ENCODE measurements around the gene ATP10A.

Gene ATP10A

DNA sequence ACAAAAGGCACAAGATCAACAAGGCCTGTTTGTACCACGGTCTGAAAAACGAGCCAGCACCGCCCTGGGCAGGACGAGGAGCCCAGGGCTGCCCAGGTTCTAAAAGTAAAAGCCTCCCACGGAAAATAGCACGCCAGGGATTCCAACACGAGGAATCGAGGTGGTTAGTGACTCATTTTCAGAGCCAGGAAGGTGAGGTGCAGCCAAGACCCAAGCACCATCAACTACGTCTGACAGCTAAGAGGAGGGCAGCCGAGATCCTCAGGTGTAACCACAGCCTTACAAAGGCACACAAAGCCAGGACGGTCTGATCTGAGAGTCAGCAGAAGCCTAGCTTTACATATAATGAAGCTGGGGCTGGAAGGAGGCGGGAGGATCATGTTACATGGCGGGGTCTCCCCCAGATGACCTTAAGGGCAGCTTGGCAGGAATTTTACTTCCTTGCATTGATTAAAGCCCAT, 52.5 kb downstream of the ATP10A start:
- no peak for DNase-seq

DNA sequence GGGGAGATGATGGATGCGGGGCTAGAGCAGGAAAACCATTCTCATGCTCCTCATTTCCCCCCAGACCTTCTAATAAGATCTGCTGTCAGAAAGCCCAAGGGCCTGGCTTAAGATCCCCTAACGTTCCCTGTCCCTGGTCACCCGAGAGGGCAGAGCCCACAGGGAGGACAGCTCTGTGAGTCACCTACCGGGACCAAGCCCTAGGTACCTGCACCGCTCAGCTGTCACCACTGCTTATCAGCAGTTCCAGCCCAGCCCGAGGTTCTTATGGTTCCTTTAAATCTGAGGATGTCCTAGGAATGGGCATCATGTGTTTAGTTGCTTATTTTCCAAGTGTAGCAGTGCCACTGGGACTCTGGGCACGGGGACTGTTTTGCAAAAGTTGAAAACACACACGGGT, 53.0 kb downstream of the ATP10A start:
- DNase-seq = no peak

DNA sequence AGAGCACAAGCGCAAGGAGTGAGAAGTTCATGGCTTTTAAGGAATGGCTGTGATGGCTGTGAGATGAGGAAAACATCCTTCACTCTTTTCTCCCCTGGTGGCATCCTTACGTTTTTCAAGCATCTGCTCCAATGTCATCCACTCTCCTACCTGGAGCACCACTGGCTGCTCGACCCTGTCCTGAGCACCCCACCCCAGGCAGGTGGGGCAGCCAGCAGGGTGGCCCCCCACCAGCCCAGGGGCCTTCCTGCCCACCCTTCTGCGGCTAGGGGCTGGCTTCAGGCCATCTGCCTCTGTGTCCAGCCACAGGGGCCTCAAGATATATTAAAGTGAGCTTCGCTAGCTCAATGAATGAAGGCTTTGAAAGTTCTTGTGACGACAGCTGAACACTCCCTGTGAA, 56.1 kb downstream of the ATP10A start:
- no peak for DNase-seq

DNA sequence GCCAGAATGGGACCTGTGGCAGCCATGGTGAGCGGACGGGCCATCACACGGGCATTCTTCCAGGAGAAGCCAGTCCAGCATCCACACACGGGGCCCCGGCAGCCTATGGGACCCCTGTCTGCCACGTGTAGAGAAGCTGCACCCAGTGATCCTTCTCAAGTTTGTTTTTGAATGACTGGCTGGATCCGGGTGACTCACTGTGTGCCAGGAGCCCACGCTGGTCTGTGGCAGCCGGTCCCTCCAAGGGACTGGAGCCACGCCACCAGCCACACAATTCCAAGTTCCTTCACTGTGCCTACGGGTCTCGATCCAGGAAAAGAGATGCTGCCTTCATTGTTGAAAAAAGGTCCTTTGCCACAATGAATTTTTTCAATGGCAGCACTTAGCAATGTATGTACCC, 58.1 kb downstream of the ATP10A start:
- DNase-seq = no peak

DNA sequence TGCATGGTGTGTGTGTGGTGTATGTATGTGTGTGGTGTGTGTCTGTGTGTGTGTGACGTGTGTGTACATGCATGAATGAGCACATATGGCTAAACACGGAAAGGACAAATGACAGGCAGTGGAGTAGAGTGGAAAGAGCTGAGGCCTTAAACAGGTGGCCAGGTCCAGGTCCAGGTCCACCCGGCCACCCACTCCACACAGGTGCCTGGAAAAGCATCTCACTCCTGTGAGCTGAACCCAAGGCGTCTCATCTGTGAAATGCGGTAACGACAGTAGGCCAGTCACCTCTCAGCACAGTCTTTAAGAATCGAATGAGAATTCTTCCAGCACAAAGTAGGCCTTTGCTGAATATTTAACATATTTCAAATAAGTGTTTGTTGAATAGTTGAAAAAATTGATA, 58.7 kb downstream of the ATP10A start:
- no peak for DNase-seq

DNA sequence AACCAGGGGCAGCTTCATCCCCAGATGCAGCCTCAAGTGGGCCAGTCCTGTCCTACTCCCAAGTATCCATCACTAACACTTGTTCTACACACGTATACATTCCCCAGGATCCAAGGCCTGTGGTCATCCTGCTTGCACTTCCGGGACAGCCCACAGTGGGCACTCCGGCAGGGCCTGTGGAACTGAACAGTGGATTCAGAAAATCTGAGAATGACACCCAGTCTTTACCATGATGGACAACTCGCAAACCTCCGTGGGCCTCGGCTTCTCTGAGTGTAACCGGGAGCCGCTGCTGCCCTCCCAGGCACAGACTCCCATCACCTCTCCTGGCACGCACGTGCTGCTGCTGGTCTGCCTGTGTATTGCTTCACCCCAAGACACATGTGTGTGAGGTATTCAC, 59.6 kb downstream of the ATP10A start:
- DNase-seq = no peak

DNA sequence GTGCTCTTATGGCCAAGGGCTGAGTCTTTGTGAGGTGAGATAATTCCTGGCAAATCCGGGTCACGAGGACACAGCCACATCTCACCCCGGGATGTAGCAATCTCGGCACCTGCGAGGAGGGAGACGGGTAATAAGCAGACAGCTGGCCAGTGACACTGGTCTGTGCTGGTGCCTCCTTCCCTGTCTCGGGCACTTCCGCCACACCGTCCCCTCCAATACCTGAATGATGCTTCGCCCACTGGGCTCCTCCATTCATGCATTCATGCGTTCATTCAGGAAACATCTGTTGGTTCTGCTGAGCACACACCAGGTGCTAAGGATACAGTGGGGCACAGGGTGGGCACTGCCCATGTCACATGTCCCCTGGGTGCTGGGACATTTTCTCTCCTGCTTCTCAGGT, 60.1 kb downstream of the ATP10A start:
- no peak for DNase-seq

DNA sequence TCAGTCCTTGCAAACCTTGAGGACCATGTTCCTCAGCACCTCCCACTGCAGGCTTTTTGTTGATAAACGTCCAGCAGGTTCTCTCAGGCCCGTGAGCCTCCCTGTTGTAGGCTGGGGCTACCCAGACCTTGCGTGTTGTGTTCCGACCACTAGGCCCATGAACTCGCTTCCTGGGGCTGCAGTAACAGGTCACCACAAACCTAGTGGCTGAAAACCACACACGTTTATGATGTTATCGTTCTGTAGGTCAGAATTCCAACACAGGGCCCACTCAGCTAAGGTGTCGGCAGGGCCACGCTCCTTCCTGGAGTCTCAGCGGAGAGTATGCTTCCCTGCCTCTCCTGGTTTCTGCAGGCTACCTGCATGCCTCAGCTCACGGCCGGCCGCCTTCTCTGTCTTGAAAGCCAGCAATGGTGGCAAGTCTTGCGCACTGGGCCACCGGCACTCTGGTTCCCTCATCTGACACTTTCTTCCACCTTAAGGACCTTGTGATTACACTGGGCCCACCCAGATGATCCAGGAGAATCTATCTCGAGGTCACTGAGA, 60.8 kb downstream of the ATP10A start:
- no peak for DNase-seq

DNA sequence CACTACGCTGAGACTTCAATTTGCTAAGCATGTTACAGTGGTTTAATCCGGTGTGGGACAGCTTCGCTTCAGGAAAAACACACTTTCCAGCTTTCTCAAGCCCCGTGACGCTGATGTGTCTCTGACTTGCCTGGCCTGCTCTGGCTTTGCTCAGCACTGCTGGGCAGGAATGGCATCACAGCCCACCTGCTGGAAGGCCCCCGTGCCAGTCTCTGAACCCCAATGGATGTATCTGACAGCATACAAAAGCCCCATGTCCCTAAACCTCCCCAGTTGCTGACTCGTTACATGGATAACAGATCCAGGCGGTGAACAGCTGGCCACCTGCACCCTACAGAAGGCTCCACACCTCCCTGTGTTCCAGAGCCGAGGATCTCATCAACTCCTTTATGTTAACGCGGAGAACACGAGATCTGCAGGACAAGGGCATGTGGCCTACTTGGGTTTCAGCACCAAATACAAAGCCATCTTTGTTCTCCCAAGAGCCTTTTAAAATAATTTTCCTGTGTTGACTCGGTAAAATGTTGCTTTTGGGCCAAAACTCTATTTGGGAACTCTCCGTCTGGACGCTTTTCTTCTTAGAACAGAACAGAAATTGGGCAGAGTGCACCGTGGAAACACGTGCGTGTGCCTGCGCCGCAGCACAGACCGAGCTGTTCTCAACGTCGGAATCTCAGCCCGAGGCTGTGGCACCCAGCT, 61.4 kb downstream of the ATP10A start:
- no peak for DNase-seq

DNA sequence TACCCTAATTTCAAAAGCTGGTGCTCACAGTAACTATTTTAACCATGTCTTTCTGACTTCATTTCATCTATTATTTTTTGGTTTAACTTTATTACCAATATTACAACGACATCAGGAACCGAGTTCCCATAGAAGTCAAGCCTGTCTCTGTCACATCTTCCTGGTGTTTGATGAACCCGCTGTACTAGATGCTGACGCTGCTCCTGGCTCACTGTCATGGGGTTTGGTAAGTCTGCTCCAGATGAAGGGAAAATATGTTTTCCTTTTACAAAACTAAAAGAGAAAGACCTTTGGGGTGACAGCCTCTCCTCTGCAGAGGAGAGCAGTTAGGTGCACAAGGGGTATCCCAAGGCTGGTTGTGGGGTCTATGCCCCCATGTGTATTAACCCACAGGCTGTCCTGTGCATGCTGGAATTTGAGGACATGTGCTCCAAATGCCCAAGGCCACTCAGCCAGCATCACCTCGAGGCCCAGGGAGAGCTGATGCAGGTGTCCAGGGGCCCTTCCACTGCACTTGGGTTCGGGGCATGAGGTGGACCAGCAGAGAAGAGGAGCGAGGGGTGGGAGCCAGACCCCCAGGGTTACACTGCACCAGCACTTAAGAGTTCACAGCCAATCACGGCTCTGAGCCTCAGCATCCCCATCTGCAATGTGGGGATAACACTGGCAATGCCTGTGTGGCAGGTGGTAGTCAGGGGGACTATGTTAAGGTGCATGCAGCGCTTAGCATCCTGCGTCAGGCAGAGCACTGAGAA, 62.2 kb downstream of the ATP10A start:
- no peak for DNase-seq

DNA sequence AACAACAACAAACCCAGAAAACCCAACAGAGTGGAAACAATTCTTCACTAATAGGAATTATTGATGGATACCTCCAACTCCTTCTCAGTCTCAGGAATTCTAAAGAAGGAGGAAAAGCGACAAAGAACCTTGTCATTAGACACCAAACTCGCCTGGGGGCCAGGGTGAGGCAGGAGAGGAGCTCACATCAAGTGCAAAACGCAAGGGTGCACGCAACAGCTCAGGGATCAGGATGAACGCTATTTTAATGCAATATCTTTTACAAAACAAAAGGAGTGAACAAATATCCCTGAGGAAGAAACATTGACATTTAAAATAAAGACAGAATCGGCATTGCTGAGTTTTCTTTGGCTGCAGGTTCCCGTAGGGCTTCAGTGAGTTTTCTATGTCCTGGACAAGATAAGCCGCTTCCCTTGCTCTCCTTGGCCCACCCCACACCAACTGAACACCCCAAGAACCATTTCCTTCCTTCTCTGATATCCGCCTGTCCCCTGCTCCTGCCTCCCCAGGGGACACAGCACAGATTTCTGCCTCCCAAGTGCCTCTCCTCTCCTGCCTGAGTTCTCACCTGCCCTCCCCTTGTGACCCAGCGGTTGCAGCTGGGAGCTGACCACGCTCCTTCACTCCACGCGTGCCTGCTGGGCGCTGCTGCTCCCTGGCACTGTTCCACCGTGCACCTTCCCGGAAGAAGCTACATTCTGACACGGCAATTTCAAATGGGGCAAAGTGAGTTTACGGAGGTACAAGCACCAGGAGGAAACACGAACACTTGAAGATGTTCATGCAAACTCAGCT, 63.0 kb downstream of the ATP10A start:
- no peak for DNase-seq

DNA sequence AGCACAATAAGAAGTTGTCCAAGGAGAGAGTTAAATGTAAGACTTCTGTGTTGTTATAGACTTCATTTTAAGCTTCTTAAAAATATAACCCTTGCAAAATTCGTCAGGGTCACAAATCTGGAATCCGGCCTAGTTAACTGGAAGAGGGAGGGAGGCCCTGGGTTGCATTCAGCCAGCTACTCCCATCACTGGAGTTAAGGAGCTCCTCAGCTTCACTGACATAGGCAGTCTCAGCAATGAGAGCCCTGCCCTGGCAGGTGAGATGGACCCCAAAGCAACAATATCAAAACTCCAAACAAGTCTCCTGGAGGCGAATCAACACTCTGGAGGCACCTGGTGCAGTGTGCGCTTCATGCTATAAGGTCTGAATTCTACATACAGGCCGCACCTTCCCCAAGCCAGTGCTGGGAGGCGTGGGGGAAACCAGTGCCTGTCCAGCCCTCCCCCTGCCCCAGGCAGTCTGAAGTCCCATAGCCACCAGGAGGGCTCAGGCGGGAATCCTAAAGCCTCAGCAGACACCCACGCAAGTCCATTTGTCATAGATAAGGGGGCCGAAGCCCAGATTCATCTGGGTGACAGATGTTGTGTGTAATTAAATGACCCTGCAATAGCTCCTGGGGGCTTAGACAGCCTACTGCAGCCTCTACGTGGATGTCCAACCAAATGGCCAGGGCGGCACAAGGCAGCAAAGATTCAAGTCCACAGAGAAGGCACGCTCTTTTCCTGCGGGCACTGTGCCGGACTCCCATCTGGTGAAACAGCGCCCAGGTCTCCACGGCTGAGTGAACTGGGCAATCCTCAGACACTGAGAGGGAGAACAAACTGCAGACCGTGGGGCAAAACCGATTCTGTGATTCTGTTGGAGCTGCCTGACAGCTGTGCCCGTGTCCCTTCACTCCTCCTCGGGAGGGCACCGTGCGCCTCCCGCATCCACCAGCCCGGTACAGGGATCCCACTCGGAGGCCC, 64.9 kb downstream of the ATP10A start:
- no peak for DNase-seq

DNA sequence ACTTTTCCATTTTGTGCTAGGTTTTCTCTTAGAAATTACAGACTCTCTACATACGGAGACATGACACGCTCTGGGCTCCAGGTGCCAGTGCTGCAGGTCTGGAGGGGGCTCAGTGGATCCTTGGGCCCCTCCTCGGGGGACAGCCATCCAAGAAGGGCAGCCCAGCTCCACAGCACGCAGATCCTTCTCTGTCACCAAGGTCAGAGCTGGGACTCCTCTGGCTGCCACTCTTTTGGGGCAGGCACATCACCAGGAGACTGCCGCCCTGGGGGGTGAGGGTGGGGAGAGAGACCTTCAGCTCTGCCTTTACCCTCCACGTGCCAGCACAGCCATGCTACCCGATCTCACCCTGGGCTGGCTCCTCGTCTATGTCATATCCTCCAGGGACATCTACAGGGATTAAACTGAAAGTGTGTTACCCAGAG, 65.6 kb downstream of the ATP10A start:
- DNase-seq = no peak

DNA sequence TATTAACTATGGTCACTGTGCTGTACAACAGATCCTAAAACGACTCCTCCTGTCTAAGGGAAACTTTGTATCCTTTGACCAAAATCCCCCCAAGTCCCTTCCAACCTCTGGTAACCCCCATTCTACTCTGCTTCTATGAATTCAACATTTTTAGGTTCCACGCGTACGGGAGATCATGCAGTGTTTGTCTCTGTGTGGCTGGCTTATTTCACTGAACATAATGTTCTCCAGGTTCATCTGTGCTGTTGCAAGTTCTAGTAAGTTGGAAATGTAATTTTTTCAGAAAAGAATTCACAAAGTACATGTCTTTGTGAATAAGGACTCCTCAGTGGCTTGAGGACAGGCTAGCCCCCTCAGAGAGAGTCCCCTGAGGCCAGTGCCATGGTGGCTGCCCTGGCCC, 66.1 kb downstream of the ATP10A start:
- DNase-seq = no peak

DNA sequence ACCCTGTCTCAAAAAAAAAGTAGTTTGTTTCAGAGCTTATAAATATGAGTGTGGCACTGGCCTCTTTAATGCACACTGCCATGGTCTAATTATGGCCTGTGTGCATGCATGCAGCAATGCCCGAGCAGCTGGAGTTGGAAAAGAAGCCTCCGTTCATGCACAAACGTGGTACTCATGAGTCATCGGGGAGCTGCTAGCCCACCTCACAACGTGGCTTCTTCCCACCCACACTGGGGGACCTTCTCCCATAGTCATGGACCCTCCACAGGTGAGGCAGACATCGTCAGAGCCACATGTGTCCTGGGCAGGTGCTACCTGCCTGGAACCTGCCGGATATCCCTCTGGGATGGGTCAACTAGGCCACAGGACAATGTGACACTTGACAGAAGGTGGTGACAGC, 66.7 kb downstream of the ATP10A start:
- no peak for DNase-seq

DNA sequence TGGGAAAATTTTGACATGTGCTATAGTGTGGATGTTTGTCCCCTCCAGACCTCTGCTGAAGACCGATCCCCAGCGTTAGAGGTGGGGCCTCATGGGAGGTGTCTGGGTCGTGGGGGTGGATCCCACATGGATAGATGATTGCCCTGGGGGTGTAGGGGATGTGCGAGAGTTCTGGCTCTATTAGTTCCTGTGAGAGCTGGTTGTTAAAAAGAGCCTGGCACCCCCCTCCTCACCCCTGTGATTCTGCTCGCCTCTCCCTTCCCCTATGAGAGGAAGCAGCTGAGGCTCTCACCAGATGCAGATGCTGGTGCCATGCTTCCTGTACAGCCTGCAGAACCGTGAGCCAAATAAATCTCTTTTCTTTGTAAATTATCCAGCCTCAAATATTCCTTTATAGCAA, 67.4 kb downstream of the ATP10A start:
- no peak for DNase-seq

DNA sequence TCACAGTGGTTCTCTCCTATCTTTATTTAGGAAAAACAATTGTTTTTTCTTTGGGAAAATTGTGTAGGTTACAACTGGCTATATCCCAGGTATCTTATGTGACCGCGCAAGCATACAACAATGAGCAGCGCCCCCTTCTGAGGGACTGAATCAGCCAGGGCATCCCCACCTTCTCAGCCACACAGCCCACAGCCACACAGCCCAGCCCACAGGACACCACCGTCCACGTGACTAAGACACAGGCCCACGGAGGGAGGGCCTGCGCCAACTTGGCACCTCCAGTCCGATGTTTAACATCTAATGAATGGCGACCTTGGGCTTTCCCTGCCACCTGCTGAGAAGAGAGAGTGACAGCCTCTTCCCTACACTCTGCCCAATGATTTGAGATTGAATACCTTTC, 68.1 kb downstream of the ATP10A start:
- no peak for DNase-seq

DNA sequence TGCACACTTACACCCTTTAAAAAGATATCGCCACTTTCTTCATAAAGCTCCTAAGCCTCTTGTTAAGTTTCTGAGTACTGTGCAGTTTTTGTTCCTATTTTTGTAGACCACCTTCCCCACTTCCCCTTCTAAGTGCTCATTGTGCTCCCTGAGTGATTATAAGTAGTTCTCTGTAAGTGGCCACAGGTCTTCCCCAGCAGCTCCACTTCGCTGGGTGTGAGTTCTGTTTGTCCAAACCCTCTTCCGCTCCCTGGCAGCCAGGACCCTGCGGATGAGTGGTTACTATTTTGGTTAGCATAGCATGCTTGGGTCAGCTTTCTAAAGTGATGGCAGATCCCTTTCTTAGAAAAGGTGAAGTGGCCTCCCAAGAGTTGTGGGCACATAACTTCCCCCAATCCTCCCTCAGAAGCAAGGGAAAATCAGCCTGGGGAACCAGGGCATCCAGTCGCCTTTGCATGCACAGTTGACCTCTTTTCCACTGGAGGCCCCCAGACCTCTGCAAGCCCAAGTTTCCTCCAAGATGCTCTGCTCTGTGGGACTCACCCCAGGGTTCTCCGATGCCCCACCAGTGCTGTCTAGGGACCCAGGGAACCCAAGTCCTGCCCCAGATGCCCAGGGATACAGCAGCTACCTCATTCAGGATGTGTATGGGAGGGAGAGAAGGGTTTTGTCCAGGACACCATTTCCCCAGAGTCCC, 69.6 kb downstream of the ATP10A start:
- no peak for DNase-seq

DNA sequence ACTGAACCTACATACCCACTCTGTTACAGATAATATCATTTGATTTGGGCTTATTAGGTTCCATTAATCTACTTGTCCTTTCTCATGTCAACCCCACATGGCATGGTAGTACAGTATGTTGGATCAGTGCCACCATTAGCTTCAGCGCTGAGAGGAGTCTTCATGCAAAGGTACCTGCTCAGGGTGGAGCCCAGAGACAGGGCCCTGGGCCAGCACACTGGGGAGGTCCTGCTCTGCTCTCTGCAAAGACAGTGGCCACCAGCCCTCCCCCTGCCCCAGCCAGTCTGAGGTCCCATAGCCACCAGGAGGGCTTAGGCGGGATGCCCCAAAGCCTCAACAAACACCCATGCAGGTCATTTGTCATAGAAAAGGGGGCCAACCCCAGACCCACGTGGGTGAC, 71.0 kb downstream of the ATP10A start:
- DNase-seq = no peak

DNA sequence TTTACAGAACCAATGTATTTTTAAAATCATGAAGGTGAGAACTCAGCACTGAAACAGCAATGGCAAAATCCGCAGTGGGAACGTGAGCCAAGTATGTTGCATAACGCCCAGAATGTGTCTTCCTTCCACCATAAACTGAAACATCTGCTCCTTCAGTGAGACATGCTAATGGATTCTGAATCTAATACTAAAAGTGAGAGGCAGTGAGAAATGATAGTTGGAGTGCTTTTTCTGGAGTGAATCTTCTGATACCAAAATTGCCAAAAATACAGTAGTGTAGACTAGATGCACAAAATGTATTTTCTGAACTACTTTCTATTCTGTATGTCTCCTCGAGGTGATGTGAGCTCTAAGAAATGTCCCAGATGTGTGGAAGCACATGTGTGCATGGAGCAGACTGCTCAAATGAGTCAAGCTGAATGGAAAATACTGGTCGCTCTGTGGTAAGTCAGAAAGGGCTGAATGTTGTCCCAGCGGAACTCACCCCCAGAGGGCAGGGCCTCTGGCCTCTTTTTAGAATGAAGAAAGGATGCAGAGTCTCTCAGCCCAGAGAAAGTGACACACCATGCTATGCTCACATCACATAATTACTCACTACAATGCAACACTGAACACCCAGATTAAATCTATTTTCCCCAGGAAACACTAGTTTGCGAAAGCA, 73.0 kb downstream of the ATP10A start:
- DNase-seq = peak; percentile 54

DNA sequence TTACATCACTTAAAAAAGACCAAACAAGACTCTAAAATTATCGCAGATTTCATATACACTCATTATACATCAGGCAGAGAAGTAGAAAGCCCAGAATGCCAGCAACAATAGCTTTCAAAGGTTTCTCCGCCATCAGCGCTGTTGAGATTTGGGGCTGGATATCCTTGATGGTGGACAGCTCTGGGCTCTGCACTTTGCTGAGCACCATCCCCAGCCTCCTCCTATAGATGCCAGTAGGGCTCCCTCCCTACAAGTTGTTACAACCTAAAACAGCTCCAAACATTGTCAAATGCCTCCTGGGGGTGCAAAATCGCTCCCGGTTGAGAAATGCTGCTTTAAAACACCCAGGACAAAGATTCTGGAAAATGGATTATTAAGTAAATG, 73.5 kb downstream of the ATP10A start:
- no peak for DNase-seq

Data from activated naive CD4-positive, alpha-beta T cell treated with Interleukin-2 at 50 U/mL for 16 hours (primary cell).